GM12872 (cell line): ENCODE measurements around the gene SNTA1.

Source experiments
- CTCF ChIP-seq: IDR thresholded peaks from 3 replicates; pipeline ENCODE4 v1.5.1; 2011; ENCODE audit warnings: low read depth, mild to moderate bottlenecking, low read length, moderate library complexity; ENCODE audit not compliant: insufficient read depth

Gene SNTA1

GRCh38 chr20:33423141-33423834 is 20.3 kb downstream of the SNTA1 start:
- no peak for TF ChIP-seq CTCF

- no peak for TF ChIP-seq CTCF
These were observed 24.2 kb downstream of the SNTA1 start for GRCh38 chr20:33419140-33419974.

- no peak for TF ChIP-seq CTCF
These were observed 25.5 kb downstream of the SNTA1 start for GRCh38 chr20:33418033-33418432.

GRCh38 chr20:33415948-33416347 is 27.6 kb downstream of the SNTA1 start:
- peak; percentile 63 for TF ChIP-seq CTCF

GRCh38 chr20:33412484-33412838 is 31.1 kb downstream of the SNTA1 start:
- no peak for TF ChIP-seq CTCF

- TF ChIP-seq CTCF: no peak
These were observed 31.7 kb downstream of the SNTA1 start for GRCh38 chr20:33411711-33412483.

- TF ChIP-seq CTCF: no peak
These were observed 32.3 kb downstream of the SNTA1 start for GRCh38 chr20:33411242-33411641.
